Bone marrow (tissue), 2 donors: ENCODE measurements around the gene GNAQ.
A peak's percentile ranks its signal among the peaks of the same experiment; 100 is the strongest.

Experiments used
- DNase-seq, 2 donors: peaks; one replicate each; lab custom pipeline; 2025; lab: John Stamatoyannopoulos, UW

The GNAQ gene

GRCh38 chr9:78031893-78032729 lies 500 bp upstream of the GNAQ start:
- DNase-seq: peak; percentile 76 to 95

GRCh38 chr9:78030553-78031443 lies 813 bp downstream of the GNAQ start:
- DNase-seq: peak in 1 of 2 donors; percentile 60

DNA sequence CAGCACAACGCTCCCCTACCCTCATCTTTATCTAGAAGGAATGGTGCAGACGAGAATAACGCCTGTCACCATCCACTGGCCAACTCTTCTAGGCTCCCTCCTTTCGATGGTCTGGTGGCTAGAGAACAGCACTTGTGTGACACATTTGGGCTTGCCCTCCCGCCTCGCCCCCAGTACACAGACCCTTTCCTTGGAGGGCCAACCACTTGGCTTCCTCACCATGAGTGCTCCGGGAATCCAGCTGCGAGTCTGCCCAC lies 1.4 kb downstream of the GNAQ start:
- DNase-seq: no peak

- no peak for DNase-seq
Observed at GRCh38 chr9:78029551-78030295, 1.9 kb downstream of the GNAQ start.

DNA sequence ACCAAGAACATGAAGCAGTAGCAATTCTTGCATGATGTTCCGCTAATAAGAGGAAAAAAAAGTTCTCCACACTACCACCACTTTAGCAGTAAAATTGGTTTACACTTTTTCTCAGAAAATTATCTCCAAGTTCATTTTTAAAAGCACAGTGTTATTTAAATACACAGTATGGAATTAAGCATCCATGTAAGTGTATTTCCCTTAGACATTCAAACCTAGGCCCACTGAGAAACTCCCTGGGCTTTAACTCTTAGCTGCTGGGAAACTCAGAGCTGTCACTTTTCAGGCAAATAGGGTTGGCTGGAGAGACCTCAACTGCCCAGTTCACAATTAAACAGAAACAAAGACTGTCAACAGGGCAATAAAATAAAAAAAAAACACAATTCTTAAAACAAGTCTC lies 2.7 kb downstream of the GNAQ start:
- no peak for DNase-seq

GRCh38 chr9:78026947-78027346 lies 4.7 kb downstream of the GNAQ start:
- DNase-seq: no peak

- DNase-seq: peak in 1 of 2 donors; percentile 9
Observed at GRCh38 chr9:78026416-78026815, 5.2 kb downstream of the GNAQ start.

DNA sequence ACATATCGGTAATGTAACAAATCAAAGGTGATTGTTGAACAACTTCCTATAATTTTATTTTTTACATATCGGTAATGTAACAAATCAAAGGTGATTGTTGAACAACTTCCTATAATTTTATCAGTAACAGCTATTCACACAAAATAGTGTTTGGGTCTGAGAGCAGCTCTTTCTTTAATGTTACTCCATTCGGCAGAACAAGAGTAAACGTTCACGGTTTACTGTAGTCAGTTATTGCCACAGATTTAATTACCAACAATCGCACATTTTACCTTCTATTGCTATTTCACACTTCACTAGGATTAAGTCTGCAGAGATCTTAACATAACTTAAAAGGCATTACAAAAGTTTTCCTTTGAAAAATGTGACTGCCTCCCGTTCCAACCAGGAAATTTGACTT lies 6.4 kb downstream of the GNAQ start:
- no peak for DNase-seq

- peak in 1 of 2 donors; percentile 97 for DNase-seq
Observed at GRCh38 chr9:78023003-78023741, 8.4 kb downstream of the GNAQ start.

DNA sequence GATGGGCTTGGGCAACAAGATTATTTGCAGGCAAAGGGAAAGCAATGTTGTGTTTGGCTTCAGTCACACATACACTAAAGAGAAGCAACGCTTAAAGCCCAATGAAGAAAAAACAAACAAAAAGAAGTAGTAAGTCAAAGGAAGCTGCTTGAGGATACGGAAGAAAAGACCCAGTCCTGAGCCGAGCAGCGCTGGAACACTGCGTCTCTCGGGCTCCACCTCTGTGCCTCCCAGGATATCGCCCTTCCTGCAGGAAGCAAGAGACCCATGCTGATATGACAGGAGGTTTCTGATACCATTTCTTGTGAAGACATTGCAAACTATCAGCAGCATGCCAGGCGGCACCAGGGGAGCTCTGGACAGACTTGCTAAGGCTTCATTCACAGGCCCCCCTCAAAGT lies 9.9 kb downstream of the GNAQ start:
- no peak for DNase-seq

DNA sequence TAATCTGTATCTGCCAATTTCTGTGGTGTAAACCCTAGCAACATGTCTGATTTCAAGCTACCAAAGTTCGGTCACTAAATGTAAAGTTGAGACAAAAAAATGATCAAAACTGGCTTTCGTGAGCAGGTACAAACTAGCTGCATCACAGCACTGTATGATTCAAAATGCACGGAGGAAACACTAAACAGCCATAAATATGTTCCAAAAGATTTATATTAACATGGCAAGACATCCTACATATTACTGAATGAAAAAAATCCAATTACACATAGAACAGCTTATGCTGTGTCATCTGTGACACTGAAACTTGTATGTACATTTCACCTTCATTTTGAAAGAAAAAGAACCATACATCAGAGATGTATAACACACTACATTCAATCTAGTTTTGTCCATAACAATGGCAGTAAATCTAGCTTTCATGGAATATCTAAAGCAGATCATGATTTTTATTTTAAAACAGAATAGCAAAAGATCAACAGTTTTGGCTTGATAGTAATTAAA lies 14.4 kb downstream of the GNAQ start:
- DNase-seq: no peak

DNA sequence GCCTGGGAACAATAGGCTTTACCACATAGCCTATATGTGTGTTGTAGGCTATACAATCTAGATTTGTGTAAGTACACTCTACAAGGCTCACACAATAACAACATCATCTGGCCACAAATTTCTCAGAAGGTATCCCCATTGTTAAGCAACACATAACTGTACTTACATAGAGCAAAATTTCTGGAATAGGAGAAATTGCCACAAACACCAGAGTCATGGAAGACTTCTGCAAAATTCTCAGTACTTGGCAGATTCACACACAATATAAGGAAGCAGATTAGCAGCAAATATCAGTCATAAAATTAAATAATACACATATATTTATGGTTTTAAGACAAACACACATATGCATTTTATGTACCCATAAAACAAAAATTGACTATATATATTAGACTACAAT lies 16.4 kb downstream of the GNAQ start:
- DNase-seq: no peak

- DNase-seq: no peak
Observed at GRCh38 chr9:78014776-78015175, 16.8 kb downstream of the GNAQ start.

DNA sequence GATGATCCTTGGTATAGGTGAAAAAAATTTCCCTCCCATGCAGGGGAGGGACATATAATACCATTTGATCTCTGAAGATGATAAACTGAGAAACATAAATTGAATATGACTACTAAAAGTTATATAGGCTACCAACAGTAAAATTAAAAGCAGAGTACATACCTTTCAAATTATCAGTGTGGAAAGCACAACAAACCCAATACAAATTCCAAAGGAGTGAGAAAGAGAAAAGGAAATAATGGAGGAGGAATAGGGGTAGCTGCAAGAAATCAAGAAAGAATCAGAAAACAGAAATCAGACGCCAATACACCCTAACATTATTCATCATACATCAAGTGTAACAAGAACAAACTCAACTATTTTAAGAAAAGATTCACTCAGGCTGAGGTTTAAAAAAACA lies 17.7 kb downstream of the GNAQ start:
- DNase-seq: no peak

DNA sequence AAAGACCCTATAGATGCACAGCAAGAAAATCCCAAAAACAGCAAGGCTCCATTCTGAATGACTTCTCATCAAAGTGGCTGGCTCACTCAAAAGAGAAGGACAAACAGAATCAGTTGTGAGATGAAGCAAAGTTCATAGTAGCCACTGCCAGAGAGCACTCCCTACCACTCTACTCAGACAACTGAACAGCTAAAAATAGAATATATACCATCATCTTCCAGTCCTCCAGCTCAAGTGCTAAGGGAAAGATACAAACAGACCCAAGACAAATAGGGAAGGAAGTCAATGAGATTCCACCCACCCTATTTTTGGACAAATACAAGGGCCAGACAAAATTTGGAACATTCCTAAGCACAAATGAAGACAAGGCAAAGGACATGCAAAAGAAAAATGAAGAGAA lies 20.6 kb downstream of the GNAQ start:
- peak in 1 of 2 donors; percentile 28 for DNase-seq

GRCh38 chr9:78010445-78010844 lies 21.2 kb downstream of the GNAQ start:
- DNase-seq: peak in 1 of 2 donors; percentile 48

DNA sequence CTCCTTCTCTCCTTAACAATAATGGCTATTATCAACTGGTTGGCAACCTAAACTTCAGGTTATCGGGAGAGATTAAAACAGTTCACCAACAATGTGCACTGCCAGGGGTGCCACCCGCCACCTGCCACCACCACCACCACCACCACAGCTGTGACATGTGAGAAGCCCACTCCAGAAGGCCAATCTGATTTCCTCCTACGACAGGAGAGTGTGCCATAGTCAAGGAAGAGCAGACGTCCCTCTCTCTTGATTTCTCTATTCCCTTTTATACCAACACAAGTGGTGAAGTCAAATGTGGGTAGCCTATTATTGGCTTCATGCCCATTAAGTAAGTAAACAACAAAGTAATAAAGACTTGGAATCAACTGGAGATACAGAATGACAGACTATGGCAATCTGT lies 22.4 kb downstream of the GNAQ start:
- no peak for DNase-seq

DNA sequence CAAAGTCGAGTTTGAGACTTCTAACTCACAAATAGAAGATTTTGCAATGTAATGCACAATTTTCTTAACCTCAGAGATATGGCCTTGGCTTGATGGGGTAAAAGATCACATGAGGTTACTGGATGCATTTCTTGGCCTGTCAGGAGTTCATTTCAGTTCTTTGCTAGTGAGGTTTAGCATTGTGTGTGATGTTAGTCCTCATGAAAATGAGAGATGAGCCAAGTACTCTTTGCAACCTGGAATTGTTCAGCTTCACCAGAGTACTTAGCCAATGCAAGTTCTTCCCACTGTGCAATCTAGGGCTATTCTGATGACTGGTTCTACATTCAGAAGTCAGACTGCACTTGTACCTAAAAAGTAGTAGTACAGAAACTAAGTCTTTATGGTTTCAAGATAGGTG lies 24.9 kb downstream of the GNAQ start:
- no peak for DNase-seq

DNA sequence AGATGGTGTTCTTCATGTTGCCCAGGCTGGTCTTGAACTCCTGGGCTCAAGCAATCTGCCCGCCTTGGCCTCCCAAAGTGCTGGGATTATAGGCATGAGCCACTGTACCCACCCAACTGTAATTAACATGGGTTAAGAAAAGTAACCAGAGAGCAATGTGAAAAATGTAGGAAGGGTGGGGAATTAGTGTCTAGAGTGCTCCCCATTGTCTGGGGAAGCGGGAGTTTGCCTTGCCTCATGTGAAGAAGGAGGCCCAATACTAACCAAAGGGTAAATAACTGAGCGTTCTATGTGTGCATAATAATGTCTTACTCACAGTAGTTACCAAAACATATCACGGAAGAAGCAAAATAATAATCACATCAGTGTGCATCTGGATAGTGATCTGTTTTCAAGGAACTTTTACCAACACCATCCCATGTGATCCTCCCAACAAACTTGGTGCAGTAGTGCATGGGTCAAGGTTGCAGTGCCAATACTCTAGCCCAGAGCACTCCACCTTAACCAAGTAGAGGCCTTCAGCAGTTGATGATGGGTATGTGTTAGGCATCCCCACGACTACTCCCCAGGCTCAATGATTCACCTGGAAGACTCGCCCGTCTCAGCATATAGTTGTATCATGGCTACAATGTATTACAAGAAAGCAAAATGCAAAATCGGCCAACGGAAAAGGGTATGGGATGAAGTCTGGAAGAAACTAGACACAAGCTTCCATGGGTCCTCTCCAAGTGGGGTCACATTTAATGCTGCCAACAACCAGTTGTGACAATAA lies 26.2 kb downstream of the GNAQ start:
- no peak for DNase-seq

- no peak for DNase-seq
Observed at GRCh38 chr9:78004478-78005229, 27.0 kb downstream of the GNAQ start.
